Right lobe of liver (tissue), 6 donors: ENCODE data around the gene CTSH. TPM values are rescaled to one million over a fixed set of nuclear protein-coding genes. Genes with fewer than 3 reads are reported as not detected.

Experiments used
- ATAC-seq, 4 donors: fragments of 200-7000 bp; cut with Tn5 transposase; one replicate each; pipeline ENCODE4 v1.9.1; 2020; ENCODE audit warnings: mild to moderate bottlenecking in 4 of 4, moderate library complexity in 4 of 4
- DNase-seq, 3 donors: peaks; one replicate each; pipeline ENCODE4 v3.0.0-alpha.2; 2020
- H3K27ac ChIP-seq, 3 donors: fragments of 200-600 bp; one replicate each; pipeline ENCODE4 v1.8.0; 2022
- H3K27me3 ChIP-seq, 2 donors: fragments of 200-600 bp; one replicate each; pipeline ENCODE4 v1.8.0; 2022
- H3K36me3 ChIP-seq, 4 donors: fragments of 200-600 bp; sonication (generic) in 1 of 4; one replicate each; pipeline versions ENCODE4 v1.5.1 to v1.8.0; 2017 to 2022; ENCODE audit warnings: control low read depth in 1 of 4
- H3K4me1 ChIP-seq, 4 donors: fragments of 200-600 bp; sonication (generic) in 1 of 4; one replicate each; pipeline versions ENCODE4 v1.5.1 to v1.8.0; 2017 to 2022; ENCODE audit warnings: control low read depth in 1 of 4
- H3K4me3 ChIP-seq, 3 donors: fragments of 200-600 bp; one replicate each; pipeline ENCODE4 v1.8.0; 2022
- H3K9me3 ChIP-seq, 4 donors: fragments of 200-600 bp; sonication (generic) in 1 of 4; one replicate each; pipeline versions ENCODE4 v1.5.1 to v1.8.0; 2017 to 2022; ENCODE audit warnings: control low read depth in 1 of 4
- CTCF ChIP-seq, 4 donors: fragments of 200-600 bp in 3 of 4; fragments of 450-650 bp in 1 of 4; IDR thresholded peaks; one replicate each; pipeline versions ENCODE4 v1.5.1 to v1.8.0; 2016 to 2022; ENCODE audit warnings: antibody characterized with exemption in 4 of 4, mild to moderate bottlenecking in 2 of 4
- POLR2A ChIP-seq: fragments of 450-650 bp; IDR thresholded peaks from one replicate; pipeline ENCODE4 v1.6.1; 2017; ENCODE audit warnings: antibody characterized with exemption, mild to moderate bottlenecking
- WGBS: methylation state at CpG from one replicate; pipeline ENCODE4 v1.1.6; 2018; ENCODE audit warnings: low coverage, low lambda C conversion rate; ENCODE audit not compliant: insufficient coverage; ENCODE audit errors: missing lambda C conversion rate; 5-methylcytosine and 5-hydroxymethylcytosine counted together
- intact Hi-C, 2 donors: fragments of 100-400 bp; cut with DNase I; formaldehyde crosslinking; loops; one replicate each; pipeline versions ENCODE4 v1.11.2 to v1.14.1; 2022
- total RNA-seq, 6 experiments: library from RNA; depleted of rRNA in 2 of 6; stranded (reverse); fragments of >200 nt in 2 of 6; fragmentation: NEBNext Ultra II Directional in 3 of 6; extraction: Animal tissue kit (Norgen Biotek cat#: 25700) in 3 of 6; gene quantifications; one replicate each; pipeline versions ENCODE4 v1.1.0 to v1.2.4, GENCODE V29; 2016 to 2023
- donor health status: DM: no; HTN: yes; CAD: no.
- donor health status: DM: no; HTN: no; CAD: no.
- donor health status: DM: no; HTN: no; CAD: no.
- donor health status: DM: no; HTN: yes; CAD: no.
- donor health status: DM: no; HTN: yes; CAD: no.

CTSH gene
- total RNA-seq, 6 experiments from 2014 or later = 32.0 to 183 (median 98.1) TPM

GRCh38 chr15:78895471-78895870 is 49.4 kb downstream of the CTSH start:
- no peaks in the 10 kb centered on the region for H3K27me3 ChIP-seq
- no peak overlapping the region for H3K4me3 ChIP-seq
- peaks cover 11 to 95% (median 53%) of the 10 kb centered on the region in 4 donors for H3K36me3 ChIP-seq
- H3K4me1 ChIP-seq = no peaks in the 10 kb centered on the region
- intact Hi-C loops = no loop called here
- 83% methylated on average over 3 of the region's 3 CpGs for WGBS
- no peak for DNase-seq
- no peak overlapping the region for H3K27ac ChIP-seq
- no peaks in the 10 kb centered on the region for H3K9me3 ChIP-seq
- TF ChIP-seq CTCF (IDR thresholded peaks at IDR 0.05) (no peak), POLR2A (no peak)
- no peak for ATAC-seq

- ATAC-seq (no peak), DNase-seq (no peak)
- intact Hi-C loops = no loop called here
- TF ChIP-seq CTCF (IDR thresholded peaks at IDR 0.05) = no peak
- TF ChIP-seq POLR2A = no peak
- H3K4me1 ChIP-seq = no peaks in the 10 kb centered on the region
- no peak overlapping the region for H3K4me3 ChIP-seq
- 73% methylated on average over 2 of the region's 2 CpGs for WGBS
- no peaks in the 10 kb centered on the region for H3K27me3 ChIP-seq
- H3K36me3 ChIP-seq = peaks cover 11 to 92% (median 52%) of the 10 kb centered on the region in 4 donors
- no peak overlapping the region for H3K27ac ChIP-seq
- H3K9me3 ChIP-seq = no peaks in the 10 kb centered on the region
Observed at GRCh38 chr15:78893538-78893937, 51.3 kb downstream of the CTSH start.

GRCh38 chr15:78889000-78889399 is 55.8 kb downstream of the CTSH start:
- Histone ChIP-seq H3K27ac (no peak overlapping the region), H3K27me3 (no peaks in the 10 kb centered on the region), H3K4me1 (peaks cover 0 to 16% (median 6%) of the 10 kb centered on the region in 4 donors), H3K4me3 (no peak overlapping the region), H3K36me3 (peaks cover 4 to 79% (median 41%) of the 10 kb centered on the region in 4 donors), H3K9me3 (no peaks in the 10 kb centered on the region)
- 87% methylated on average over 4 of the region's 4 CpGs for WGBS
- TF ChIP-seq POLR2A (no peak), CTCF (IDR thresholded peaks at IDR 0.05) (no peak)
- intact Hi-C loops = no loop called here
- ATAC-seq (no peak), DNase-seq (no peak)

GRCh38 chr15:78881681-78882080 is 63.2 kb downstream of the CTSH start:
- DNase-seq (no peak), ATAC-seq (peak; percentile 36 to 62 (median 52))
- Histone ChIP-seq H3K4me3 (no peak overlapping the region), H3K27ac (peak overlapping the region; percentile 32 to 72 (median 67)), H3K36me3 (peaks cover 0 to 22% (median 7%) of the 10 kb centered on the region in 4 donors), H3K9me3 (no peaks in the 10 kb centered on the region), H3K4me1 (peaks cover 0 to 73% (median 34%) of the 10 kb centered on the region in 4 donors), H3K27me3 (no peaks in the 10 kb centered on the region)
- 29% methylated on average over 1 of the region's 1 CpG for WGBS
- TF ChIP-seq POLR2A (no peak), CTCF (IDR thresholded peaks at IDR 0.05) (no peak)
- intact Hi-C loops = no loop called here

GRCh38 chr15:78880813-78881212 is 64.0 kb downstream of the CTSH start:
- H3K4me1 ChIP-seq = peaks cover 0 to 76% (median 34%) of the 10 kb centered on the region in 4 donors
- 24% methylated on average over 1 of the region's 1 CpG for WGBS
- H3K36me3 ChIP-seq = peaks cover 0 to 13% (median 3%) of the 10 kb centered on the region in 4 donors
- H3K9me3 ChIP-seq = no peaks in the 10 kb centered on the region
- peak; percentile 68 to 76 (median 74) for ATAC-seq
- no peak for DNase-seq
- no peaks in the 10 kb centered on the region for H3K27me3 ChIP-seq
- TF ChIP-seq CTCF (IDR thresholded peaks at IDR 0.05) = no peak
- H3K27ac ChIP-seq = peak overlapping the region; percentile 32 to 72 (median 67)
- H3K4me3 ChIP-seq = no peak overlapping the region
- intact Hi-C loops = no loop called here
